ENCODE results near the gene GRID2IP.

Gene GRID2IP

DNA sequence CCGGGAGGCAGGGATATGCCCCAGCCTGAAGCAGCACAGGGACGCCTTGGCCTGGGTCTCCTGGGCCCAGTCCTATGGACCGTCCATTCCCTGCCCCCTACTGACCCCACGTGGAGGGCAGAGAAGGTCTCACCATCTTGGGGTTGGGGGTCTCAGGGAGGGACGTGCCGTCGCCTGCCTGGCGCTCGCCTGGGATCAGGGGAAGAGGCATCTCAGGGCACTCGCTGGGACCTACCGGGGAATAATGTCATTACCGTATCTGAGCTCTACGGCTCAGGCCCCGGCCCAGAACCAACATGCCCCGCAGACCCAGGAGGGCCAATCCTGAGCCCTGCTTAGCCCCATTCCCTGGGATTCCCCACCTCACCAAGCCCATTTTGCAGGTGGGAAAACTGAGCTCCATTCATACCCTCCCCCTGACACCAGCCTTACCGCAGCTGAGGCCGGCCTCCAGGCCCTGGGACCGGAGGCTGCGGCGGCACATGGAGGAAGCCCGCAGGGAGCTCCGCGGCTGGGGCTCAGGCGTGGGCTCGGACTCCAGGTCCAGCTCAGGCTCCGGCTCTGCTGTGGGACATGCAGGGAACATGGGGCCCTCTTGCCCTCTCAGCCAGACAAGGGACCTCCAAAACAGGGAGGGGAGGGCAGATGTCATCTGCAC is 40.7 kb downstream of the GRID2IP start:
- H3K27ac ChIP-seq, result no peak overlapping the region
- TF ChIP-seq, protein P1, sequence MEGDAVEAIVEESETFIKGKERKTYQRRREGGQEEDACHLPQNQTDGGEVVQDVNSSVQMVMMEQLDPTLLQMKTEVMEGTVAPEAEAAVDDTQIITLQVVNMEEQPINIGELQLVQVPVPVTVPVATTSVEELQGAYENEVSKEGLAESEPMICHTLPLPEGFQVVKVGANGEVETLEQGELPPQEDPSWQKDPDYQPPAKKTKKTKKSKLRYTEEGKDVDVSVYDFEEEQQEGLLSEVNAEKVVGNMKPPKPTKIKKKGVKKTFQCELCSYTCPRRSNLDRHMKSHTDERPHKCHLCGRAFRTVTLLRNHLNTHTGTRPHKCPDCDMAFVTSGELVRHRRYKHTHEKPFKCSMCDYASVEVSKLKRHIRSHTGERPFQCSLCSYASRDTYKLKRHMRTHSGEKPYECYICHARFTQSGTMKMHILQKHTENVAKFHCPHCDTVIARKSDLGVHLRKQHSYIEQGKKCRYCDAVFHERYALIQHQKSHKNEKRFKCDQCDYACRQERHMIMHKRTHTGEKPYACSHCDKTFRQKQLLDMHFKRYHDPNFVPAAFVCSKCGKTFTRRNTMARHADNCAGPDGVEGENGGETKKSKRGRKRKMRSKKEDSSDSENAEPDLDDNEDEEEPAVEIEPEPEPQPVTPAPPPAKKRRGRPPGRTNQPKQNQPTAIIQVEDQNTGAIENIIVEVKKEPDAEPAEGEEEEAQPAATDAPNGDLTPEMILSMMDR (IDR thresholded peaks at IDR 0.05), result no peak
- no peak for TF ChIP-seq ZFX (IDR thresholded peaks at IDR 0.05; ENCODE audit: borderline replicate concordance)

DNA sequence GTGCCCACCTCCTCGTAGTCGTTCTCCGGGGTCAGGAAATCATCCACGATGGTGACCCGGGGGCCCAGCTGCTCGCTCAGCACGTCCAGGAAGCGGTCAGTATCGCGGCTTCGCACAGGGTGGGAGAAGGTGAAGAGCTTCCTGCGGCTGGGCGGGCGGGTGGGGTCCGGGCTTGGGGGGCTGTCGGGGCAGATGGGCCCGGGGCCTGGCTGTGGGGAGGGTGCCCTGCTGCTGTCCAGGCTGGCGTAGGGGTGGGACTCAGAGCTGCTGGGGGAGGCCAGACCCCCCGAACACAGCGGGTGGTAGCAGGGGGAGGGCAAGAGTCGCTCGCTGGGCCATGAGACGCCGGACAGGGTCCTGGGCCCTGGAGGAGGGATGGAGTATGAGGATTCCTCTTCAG is 42.3 kb downstream of the GRID2IP start:
- TF ChIP-seq, protein P1 (IDR thresholded peaks at IDR 0.05), result no peak
- no peak for TF ChIP-seq ZFX (IDR thresholded peaks at IDR 0.05; ENCODE audit: borderline replicate concordance)
- H3K27ac ChIP-seq, result no peak overlapping the region

DNA sequence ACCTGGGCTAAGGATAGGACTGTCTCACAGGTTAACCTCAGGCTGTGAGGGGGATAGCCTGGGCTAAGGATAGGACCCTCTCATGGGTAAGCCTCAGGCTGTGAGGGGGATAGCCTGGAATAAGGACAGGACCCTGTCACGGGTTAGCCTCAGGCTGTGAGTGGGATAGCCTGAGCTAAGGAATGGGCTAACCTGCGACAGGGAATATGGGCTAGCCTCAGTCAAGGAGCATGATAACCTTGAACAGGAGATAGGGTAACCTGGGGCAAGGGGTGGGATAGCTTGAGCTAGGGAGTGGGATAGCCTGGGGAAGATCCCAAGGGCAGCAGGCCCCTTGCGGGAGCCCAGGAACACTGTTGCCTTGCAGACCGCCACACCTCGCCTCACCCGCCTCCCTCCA is 42.7 kb downstream of the GRID2IP start:
- H3K27ac ChIP-seq, result no peak overlapping the region
- no peak for TF ChIP-seq ZFX (IDR thresholded peaks at IDR 0.05; ENCODE audit: borderline replicate concordance)
- TF ChIP-seq, protein P1 (IDR thresholded peaks at IDR 0.05), result no peak

DNA sequence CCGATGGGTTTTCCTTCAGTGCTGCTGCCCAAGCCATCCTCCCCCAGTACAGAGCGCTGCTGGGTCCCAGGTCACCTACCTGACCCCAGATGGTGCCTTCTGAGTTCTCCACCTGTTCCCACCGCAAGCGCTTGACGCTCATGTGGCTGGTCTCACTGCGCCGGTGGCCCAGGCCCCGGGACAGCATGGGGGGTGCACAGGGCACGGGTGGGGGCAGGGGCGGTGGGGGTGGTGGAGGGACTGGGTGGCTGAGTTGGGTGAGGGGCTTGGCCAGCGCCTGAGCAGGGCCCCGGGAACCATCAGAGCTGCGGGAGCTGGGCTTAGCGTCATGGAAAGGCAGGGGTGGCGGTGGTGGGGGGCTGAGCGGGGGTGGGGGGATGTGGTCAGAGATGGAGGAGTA is 43.4 kb downstream of the GRID2IP start:
- TF ChIP-seq ZFX (IDR thresholded peaks at IDR 0.05; ENCODE audit: borderline replicate concordance), result no peak
- TF ChIP-seq, protein P1 (IDR thresholded peaks at IDR 0.05), result no peak
- no peak overlapping the region for H3K27ac ChIP-seq

DNA sequence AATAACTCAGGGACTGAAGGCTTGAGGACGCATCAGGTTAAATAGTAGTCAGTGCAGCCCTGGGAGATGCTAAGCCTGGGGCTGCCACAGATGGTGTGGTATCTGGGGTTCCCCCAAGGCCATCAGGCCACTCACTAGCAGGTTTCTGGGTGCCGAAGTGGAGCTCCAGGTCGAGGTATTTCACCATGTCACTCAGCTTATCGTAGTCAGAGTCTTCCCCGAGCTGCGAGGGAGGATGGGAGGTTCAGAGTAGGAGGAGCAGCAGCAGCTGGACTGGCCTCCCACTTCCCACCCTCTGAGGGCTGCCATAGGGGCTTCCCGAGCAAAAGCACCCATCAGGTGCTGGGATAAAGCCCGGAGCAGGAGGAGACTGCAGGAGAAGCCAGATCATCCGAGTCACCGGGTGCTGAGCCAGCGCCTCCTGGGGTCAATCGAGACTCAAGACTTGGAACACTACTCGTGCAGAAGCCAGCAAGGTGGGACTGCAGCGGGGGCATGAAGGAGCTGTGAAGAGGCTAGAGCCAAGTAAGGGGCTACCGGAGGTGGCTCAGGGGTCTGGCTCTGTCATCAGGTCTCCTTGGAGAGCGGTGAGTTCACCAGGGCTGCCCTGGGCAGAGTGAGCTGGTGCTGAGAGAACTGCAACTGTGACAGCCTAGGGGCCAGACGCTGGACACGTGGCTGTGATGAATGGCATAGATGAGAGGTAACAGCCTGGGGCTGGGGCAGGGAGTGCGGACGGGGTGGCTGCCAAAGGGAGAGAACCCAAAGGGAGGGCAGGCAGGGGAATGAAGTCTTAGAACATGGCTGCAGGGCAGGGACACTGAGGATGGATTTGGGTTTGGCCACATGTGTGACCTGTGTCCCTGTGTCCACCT is 45.3 kb downstream of the GRID2IP start:
- H3K27ac ChIP-seq, result no peak overlapping the region
- TF ChIP-seq, protein P1 (IDR thresholded peaks at IDR 0.05), result no peak
- TF ChIP-seq ZFX (IDR thresholded peaks at IDR 0.05; ENCODE audit: borderline replicate concordance), result no peak

DNA sequence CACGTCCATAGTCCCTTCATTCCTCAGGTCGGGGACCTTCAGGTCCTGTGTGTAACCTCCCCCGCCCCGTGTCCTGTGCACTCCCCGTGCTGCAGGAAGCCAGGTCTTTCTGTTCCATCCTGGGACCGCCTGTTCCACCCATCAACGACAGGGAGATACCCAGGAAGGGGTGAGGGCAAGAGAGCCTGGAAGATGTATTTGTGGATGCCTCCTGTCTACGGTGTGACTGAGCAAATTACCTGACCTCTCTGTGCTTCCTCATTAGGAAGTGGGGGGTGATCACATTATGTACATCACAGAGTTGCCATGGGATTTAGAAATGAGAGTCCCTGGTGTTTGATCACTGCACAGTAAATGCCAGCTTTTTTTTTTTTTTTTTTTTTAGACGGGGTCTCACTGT is 46.3 kb downstream of the GRID2IP start:
- peak overlapping the region; percentile 90 for H3K27ac ChIP-seq

More for the DNA sequence above, 46.3 kb downstream of the GRID2IP start:
- TF ChIP-seq, protein P1 (IDR thresholded peaks at IDR 0.05), result no peak
- no peak for TF ChIP-seq ZFX (IDR thresholded peaks at IDR 0.05; ENCODE audit: borderline replicate concordance)

All from 22Rv1 (cell line).